ENCODE data around the gene NATD1.

The NATD1 gene

GRCh38 chr17:21252796-21253645 lies at the start of gene NATD1:
NATD1 (minus strand) TSS chr17:21253410; CDS start chr17:21253264, 146 bp downstream.
- peak; percentile 90 for DNase-seq

- peak; percentile 16 for DNase-seq
Measured at GRCh38 chr17:21301593-21302550, 48.7 kb upstream of the NATD1 start.

GRCh38 chr17:21300601-21301571 lies 47.7 kb upstream of the NATD1 start:
- peak; percentile 15 for DNase-seq

- no peak for DNase-seq
Measured at GRCh38 chr17:21299981-21300600, 46.9 kb upstream of the NATD1 start.

- no peak for DNase-seq
Measured at GRCh38 chr17:21298983-21299519, 45.8 kb upstream of the NATD1 start.

GRCh38 chr17:21298056-21298982 lies 45.1 kb upstream of the NATD1 start:
- no peak for DNase-seq

GRCh38 chr17:21297597-21297996 lies 44.4 kb upstream of the NATD1 start:
- DNase-seq: no peak

- DNase-seq: no peak
Measured at GRCh38 chr17:21297026-21297520, 43.9 kb upstream of the NATD1 start.

GRCh38 chr17:21296097-21297025 lies 43.2 kb upstream of the NATD1 start:
- no peak for DNase-seq

- DNase-seq: peak; percentile 59
Measured at GRCh38 chr17:21295036-21295952, 42.1 kb upstream of the NATD1 start.

GRCh38 chr17:21294321-21295035 lies 41.3 kb upstream of the NATD1 start:
- no peak for DNase-seq

- no peak for DNase-seq
Measured at GRCh38 chr17:21293831-21294210, 40.6 kb upstream of the NATD1 start.

- DNase-seq: no peak
Measured at GRCh38 chr17:21292867-21293830, 39.9 kb upstream of the NATD1 start.

GRCh38 chr17:21291862-21292261 lies 38.7 kb upstream of the NATD1 start:
- DNase-seq: no peak

GRCh38 chr17:21291357-21291756 lies 38.1 kb upstream of the NATD1 start:
- DNase-seq: no peak
